NB4 (cell line): ENCODE data around the gene SH3GL3.

Experiments
- TF ChIP-seq, protein P1 (sequence below): IDR thresholded peaks from 2 replicates; pipeline ENCODE4 v1.6.1; 2011; ENCODE audit warnings: low read depth, low read length
- TF ChIP-seq, protein P2 (sequence below): IDR thresholded peaks from one replicate; pipeline ENCODE4 v1.5.1; 2012; ENCODE audit warnings: low read depth, low read length

DNA sequence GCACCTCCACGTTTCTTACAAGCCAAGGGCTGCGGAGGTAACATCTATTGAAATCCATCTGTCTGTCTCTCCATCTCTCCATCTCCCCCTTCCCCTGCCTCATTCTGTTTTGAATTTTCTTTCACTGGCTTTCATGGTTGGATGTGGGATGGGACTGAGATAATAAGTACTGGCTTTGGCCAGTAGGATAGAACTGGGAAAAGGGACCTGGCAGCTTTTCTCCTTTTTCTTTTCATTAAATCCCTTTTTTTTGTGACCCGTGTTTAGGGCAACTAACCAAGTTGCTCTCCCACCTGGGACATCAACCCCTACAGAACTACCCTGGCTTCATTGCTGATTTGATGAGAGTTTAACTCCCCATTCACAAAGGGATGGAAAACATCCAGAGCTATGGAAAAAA lies 139.9 kb downstream of the SH3GL3 start:
- TF ChIP-seq, protein P1, sequence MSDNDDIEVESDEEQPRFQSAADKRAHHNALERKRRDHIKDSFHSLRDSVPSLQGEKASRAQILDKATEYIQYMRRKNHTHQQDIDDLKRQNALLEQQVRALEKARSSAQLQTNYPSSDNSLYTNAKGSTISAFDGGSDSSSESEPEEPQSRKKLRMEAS, result no peak
- TF ChIP-seq, protein P2, sequence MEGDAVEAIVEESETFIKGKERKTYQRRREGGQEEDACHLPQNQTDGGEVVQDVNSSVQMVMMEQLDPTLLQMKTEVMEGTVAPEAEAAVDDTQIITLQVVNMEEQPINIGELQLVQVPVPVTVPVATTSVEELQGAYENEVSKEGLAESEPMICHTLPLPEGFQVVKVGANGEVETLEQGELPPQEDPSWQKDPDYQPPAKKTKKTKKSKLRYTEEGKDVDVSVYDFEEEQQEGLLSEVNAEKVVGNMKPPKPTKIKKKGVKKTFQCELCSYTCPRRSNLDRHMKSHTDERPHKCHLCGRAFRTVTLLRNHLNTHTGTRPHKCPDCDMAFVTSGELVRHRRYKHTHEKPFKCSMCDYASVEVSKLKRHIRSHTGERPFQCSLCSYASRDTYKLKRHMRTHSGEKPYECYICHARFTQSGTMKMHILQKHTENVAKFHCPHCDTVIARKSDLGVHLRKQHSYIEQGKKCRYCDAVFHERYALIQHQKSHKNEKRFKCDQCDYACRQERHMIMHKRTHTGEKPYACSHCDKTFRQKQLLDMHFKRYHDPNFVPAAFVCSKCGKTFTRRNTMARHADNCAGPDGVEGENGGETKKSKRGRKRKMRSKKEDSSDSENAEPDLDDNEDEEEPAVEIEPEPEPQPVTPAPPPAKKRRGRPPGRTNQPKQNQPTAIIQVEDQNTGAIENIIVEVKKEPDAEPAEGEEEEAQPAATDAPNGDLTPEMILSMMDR, result no peak
